GM19035 (cell line): ENCODE results near the gene RELN.
A peak's percentile ranks its signal among the peaks of the same experiment; 100 is the strongest.
"Not testable (repeated sequence)": the region's sequence is repeated elsewhere in the genome, so short reads cannot be mapped to it uniquely, and the experiment has no call there.

Source experiments
- ATAC-seq: cut with Tn5 transposase; IDR thresholded peaks from one replicate; pipeline ENCODE4 v1.9.1; 2021; ENCODE audit not compliant: unreplicated experiment

Gene RELN

GRCh38 chr7:103533761-103534160 is 455.7 kb downstream of the RELN start:
- ATAC-seq, result no peak

DNA sequence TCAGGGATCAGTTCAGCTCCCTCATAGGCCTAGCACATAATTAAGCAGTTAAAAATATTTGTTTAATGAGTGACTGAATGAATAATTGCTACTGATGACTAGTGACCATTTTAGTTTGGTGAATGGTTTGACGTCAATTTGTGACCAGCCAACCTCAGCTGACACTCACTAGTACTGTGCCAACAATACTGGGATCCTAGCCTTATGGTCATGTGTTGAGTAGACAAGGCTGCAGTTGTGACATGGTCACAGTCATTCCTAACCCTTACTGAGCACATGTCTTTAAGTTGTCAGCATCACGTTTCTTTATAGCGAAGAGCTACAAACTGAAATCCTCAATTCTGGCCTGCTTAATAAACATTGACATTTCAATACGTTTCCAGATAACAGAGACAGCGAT is 456.5 kb downstream of the RELN start:
- ATAC-seq, result no peak

GRCh38 chr7:103528152-103528551 is 461.3 kb downstream of the RELN start:
- ATAC-seq, result no peak

DNA sequence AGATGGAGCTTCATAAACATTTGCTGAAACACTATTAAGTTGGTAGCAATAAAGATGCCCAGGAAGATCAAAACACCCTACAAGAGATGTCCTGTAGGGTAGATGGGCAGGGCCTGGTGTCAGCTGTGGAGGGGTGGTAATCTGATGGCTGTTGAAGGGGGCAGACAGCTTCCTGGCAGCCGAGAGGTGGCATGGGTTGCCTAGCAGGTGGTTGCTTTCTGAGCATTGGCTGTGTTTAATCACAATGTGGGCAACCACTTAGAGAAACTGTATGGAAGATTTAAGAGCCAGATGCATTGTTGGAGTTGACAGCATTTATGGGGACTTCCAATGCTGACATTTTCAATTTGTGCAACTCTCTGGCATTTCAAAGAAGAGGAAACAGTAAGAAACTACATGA is 463.5 kb downstream of the RELN start:
- no peak for ATAC-seq

DNA sequence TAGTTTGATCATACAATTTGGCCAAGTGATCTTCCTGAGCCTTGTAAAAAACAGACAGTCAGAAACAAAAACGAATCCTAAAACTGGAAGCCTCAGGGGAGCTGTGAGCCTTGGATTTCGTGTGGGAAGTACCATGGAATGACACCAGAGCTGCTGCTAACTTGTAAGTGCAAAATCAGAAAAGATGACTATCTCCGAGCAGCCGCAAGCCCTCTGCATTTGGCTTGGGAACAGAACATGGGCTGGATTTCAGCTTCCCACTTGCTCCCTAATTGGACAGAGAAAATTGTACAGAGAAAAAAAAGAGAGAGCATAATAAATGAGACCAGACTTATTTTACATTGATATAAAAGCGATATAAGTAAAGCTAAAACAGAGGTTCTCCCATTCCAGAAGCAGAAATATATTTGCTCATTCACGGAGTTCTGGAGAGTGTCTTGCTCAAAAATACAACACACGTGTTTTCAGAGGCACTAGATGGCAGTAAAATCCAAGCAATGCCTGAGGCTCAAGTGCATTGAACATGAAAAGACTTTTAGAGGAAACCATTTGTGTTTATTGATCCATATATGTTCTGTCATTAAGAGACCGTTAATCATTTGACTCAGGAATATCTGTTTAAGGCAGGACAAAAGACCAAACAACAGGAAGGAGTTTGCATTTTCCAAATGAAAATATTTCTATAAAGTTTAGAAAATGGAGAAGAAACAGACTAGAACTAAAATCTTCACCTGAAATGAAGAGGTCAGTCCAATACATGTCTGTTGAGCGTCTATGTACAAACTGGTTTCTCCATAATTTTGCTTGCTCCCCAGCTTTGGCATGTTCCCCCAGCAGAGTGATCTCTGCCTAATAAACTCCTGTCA is 465.2 kb downstream of the RELN start:
- no peak for ATAC-seq

DNA sequence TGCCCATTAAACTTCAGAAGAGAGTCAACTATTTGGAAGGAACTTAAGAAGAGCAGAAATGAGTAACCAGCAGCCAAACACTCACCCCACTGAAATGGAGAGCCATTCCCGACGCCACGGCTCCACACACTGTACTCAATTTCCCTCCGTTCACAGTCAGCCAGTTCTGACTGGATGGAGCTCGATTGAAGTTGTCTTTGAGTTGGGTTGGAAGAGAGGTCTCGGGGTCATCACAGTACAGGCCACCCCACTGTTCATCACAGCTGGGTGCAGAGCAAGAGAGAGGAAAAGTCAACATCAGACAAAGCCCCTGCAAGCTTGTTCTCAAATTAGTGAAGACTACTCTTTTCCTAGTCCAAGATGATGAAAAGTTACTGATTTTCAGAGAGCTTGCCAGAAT is 467.5 kb downstream of the RELN start:
- ATAC-seq, result no peak

DNA sequence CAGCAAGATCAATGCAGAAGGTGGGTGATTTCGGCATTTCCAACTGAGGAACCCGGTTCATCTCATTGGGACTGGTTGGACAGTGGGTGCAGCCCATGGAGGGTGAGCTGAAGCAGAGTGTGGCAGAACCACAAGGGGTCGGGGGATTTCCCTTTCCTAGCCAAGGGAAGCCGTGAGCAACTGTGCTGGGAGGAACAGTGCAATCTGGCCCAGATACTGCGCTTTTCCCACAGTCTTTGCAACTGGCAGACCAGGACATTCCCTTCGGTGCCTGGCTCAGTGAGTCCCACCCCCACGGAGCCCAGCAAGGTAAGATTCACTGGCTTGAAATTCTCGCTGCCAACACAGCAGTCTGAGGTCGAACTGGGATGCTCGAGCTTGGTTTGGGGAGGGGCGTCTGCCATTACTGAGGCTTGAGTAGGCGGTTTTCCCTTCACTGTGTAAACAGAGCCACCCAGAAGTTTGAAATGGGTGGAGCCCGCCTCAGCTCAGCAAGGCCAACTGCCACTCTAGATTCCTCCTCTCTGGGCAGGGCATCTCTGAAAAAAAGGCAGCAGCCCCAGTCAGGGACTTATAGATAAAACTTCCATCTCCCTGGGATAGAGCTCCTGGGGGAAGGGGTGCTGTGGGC is 484.8 kb downstream of the RELN start:
- no peak for ATAC-seq

GRCh38 chr7:103501206-103501605 is 488.3 kb downstream of the RELN start:
- ATAC-seq, result no peak

- no peak for ATAC-seq
These were observed 489.5 kb downstream of the RELN start for GRCh38 chr7:103499976-103500375.

DNA sequence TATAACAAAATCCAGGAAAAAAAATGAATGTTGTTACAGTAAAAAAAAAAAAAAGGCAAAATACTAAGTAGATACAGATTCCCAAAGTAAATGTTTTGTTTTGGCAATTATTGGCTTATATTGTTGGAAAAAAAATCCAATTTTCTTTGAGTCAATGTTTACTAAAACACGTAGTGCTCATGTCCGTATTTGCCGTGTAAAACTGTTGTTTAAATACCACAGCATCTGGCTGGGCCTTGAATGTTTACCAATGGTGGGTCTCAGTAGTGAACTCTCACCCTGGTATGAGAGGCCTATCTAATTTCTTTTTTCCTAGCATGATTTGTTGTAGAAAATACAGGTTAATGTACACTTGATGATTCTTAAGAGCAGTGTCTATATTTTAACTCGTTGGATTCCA is 502.0 kb downstream of the RELN start:
- ATAC-seq, result no peak

- ATAC-seq, result not testable (repeated sequence)
These were observed 502.6 kb downstream of the RELN start for GRCh38 chr7:103486873-103487272.

GRCh38 chr7:103480771-103481170 is 508.7 kb downstream of the RELN start:
- ATAC-seq, result no peak

DNA sequence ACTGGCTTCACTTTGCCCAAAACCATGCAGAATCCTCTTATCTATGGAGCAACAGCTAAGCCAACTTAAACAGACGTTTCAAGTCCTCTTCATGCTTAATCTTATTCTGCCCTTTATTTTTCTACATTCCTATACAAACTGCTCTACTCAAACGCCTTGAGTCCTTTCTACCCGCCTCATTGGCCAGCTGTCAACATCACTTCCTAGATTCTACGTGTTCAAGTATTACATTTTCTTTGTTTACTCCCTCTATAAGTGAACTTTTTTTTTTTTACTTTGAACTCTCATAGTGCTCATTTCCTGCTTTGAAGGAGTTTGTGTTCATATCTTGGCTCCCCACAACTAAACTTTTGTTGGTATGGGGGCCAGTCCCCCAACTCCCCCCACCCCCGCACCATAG is 514.5 kb downstream of the RELN start:
- ATAC-seq, result no peak

DNA sequence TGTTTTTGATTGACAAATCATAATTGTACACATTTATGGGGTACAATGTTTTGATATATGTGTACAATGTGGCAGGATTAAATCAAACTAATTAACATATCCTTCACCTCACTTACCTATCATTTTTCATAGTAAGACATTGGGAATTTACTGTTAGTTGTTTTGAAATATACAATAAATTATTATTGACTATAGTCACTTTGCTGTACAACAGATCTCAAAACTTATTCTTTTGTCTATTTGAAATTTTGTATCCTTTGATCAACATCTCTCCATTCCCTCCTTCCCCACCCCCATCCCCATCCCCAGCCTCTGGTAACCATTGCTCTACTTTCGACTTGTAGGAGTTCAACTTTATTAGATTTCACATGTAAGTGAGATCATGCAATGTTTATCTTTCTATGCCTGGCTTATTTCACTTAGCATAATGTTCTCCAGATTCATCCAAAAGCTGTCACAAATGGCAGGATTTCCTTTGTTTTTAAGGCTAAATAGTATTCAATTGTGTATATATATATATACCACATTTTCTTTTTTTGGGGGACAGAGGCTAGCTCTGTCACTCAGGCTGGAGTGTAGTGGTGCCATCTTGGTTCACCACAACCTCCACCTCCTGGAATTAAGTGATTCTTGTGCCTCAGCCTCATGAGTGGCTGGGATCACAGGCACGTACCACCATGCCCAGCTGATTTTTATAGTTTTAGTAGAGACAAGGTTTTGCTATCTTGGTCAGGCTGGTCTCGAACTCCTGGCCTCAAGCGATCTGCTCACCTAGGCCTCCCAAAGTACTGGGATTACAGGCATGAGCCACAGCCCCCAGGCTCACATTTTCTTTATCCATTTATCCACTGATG is 520.1 kb downstream of the RELN start:
- no peak for ATAC-seq

DNA sequence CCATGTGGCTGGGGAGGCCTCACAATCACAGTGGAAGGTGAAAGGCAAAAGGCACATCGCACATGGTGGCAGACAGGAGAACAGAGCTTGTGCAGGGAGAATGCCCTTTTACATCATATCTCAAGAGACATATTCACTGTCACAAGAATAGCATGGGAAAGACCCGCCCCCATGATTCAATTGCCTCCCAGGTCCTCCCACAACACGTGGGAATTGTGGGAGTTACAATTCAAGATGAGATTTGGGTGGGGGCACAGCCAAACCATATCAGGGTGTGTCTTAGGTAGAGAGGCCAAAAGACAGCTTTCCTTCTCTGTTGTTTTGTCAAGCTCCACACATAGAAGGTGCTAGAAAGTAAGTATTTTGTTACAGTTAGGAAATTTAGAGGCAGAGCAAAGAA is 522.6 kb downstream of the RELN start:
- ATAC-seq, result no peak

GRCh38 chr7:103462358-103462757 is 527.1 kb downstream of the RELN start:
- no peak for ATAC-seq

GRCh38 chr7:103447073-103447960 is 542.1 kb downstream of the RELN start:
- peak; percentile 79 for ATAC-seq

- ATAC-seq, result no peak
These were observed 543.4 kb downstream of the RELN start, which contains the start of gene SLC26A5 for GRCh38 chr7:103446049-103446520. Gene SLC26A5, minus strand, starts transcription at chr7:103446207. Its CDS starts 24,693 bp downstream, at chr7:103421514.

GRCh38 chr7:103445228-103446048 is 544.0 kb downstream of the RELN start:
- ATAC-seq, result no peak
